GM19238 (cell line): ENCODE results near the gene HOXA11.

Experiments used
- DNase-seq: peaks from one replicate; pipeline ENCODE4 v3.0.0; 2011; ENCODE audit warnings: low spot score; ENCODE audit not compliant: insufficient read length

The HOXA11 gene

DNA sequence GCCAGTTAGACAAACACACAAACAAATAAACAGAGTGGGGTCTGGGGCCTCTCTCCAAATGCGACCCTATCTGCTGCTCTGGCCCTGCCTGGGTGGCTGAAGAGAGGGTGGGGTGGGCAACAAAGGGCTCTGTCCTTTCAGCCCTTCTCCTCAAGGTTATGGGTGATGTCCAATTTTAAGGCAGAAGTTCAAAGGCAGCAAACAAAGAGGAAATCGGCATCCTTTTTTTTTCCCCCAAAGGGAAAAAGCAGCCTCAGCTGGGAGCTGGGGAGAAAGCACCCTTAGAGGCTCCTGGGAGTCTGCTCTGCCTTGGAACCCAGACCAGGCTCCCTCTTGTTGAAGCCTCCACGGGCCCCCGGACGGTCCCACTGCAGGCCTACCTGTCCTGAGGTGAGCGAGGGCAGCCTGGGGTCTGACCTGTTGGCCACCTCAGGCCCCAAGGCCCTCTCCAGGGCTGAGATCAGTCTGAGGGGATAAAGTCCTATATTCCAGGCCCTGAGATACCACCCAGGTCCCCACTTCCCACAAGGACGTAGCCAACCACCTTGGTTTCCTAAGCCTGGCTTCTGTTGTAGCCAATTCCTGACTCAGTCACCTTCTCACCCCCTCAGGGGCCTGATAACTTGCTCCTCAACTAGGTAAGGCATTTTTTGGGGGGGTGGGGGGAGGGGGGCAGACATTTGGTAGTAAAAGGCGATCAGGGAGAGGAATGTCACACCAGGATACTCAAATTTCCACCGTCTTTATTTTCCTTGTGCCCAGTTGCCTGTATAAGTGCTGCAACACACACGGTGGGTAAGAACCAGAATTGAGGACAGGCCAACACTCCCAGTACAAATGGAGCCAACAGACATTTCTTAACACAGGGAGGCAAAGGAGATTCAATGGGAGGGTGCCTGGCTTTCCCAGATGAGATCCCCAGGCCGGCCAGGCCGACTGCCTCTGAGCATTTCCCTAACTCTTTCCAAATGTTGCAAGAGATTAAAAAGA lies 4.3 kb downstream of the HOXA11 start:
- DNase-seq = no peak

DNA sequence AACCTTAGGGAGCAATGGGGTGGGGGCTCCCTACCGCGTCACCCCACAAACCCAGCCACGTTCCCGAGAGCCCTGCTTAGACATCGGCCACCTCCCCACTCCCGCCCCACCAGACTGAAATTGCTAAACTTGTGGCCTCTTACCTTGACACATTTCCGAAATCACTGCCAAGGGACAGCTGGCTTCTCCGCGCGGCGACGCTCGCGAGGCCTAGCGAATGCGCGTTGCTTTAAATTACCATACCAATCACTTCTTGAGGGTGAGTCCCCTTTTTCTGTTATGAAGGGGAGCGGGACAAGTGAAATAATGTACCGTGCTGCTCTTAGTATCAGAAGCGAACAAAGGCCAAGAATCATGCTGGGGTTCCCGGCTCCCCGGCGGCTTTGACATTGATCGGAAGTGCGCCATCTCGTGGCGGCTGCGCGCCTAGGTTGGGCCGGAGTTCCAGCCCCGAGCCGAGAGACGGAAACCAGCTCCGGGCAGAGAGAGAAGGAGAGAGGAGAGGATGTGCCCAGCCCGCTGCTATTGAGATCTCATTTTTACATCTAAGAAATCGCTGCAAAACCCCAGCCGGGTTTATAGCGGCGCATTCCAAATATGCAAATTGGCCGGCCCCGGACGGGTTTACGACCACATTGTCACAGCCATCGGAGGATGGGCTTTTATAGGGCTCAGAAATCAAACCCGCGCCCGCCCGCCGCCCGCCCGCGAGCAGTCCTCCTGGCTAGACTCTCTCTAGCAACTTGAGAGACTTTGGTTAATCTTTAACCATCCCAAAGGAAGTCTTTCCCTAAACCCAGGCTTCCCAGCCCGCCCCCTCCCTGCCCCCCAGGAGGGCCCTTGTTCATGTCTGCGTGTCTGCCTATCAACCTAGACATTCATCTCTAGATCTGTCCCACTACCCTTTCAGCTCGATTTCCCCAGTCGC lies 5.3 kb downstream of the HOXA11 start:
- DNase-seq = peak; percentile 74

DNA sequence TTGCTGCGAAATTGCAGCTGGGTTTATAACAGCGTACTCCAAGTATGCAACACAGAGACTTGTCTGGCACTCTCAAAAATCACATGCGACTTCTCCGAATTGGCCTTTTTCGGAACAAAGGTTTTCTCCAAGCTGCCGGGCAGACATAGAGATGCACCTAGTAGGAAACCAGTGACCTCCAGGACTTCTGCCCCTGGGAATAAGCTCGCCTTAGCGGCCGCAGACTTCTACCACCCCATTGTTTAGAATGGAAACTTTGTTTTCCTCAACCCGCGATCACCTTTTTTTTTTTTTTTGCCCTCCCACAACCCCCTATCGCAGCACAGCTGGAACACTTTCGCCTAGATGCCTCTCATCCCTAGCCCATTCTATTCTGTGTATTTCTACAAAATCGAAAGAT lies 6.0 kb downstream of the HOXA11 start:
- no peak for DNase-seq

DNA sequence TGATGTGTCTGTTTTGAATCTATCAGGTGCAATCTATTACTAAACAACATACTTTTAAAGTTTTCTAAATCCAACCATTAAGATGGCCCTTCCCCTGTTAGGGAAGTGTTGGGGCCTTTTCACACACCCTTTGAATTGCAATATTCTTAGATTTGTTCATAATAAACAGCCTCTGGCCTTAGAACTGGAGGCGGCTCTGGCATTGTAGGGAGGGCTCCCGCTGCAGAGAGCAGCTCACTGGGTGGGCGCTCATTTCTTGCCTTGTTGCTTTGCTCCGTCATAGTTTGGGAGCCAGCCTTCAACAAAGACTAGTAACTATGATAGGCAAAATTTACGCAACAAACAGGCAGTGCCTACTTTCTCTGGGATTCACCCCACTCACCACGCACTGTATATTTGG lies 6.7 kb downstream of the HOXA11 start:
- DNase-seq = no peak

DNA sequence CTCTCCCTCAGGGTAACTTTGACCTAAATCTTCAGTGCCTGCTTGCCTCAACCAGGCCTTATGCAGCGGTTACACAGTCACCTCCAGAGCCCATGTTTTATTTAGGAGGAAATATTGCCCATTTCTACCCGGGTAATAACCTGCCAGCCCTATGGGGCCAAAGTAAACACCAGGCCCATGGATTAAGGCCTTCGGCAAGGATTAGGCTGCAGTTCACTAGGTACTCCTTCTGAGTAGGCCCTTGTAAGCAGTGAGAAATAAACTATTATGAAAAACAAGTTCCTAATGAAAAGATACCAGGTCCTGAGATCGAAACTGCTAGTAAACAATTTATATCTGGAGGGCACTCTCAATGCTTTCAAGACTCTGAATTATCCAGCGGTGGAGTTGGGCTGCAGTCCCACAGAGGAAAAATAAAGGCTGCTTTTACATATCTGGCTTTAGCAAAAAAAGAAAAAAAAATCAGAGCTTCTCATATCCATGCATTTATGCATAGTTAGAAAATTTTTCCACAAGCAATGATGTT lies 7.2 kb downstream of the HOXA11 start:
- no peak for DNase-seq

DNA sequence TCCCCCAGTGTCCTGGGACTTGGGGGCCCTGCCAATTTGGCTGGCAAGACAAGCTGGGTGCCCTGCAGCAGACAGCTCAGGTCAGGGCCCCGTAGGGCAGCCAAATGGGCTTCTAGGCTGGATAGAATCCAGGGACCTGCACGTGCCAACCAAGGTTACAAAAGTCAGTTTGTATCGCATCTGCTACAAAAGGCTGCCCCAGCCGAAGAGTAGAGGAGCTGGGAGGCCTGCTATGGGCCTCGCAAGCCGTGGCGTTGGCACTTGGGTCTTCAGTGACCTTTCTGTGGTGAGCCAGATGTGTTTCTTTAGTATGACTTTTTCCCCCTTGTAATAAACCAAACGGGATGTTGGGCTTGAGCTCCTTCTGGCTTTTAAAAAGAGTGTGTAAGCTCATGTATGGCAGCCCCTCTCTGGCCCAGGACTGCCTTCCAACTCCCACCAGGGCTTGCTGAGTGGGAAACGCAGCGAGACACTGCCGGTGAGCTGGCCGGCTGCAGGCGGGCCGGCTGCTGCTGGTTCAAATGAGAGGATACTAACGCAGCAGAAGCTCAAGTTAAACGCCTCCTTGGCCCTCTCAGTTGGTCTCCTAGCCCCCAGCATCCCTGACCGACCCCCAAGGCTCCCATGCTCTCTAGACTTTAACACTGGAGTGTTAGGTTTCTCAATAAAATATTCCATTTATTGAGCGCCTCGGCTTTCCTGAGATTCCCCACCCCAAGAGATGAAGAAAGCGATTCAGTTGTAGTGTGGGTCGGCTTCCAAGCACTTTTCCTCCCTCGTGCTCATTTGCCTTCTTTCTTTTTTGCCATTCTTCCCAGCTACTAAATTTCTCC lies 7.9 kb downstream of the HOXA11 start:
- DNase-seq = no peak

DNA sequence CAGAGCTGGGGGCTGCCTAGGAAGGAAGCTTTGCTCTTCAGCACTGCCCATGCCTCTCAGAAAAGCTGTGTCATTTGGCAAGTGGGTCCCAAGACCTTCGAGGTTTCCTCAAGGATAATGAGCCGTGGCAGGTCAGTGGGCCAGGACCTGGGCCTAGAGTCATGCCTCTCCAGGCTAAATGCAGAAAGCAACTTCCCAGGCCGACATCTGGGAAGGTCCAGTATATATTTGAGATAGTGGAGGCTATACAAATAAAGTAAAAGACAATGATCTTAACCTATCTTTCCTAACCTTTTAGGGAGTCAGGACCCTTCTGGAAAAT lies 8.5 kb downstream of the HOXA11 start:
- no peak for DNase-seq

DNA sequence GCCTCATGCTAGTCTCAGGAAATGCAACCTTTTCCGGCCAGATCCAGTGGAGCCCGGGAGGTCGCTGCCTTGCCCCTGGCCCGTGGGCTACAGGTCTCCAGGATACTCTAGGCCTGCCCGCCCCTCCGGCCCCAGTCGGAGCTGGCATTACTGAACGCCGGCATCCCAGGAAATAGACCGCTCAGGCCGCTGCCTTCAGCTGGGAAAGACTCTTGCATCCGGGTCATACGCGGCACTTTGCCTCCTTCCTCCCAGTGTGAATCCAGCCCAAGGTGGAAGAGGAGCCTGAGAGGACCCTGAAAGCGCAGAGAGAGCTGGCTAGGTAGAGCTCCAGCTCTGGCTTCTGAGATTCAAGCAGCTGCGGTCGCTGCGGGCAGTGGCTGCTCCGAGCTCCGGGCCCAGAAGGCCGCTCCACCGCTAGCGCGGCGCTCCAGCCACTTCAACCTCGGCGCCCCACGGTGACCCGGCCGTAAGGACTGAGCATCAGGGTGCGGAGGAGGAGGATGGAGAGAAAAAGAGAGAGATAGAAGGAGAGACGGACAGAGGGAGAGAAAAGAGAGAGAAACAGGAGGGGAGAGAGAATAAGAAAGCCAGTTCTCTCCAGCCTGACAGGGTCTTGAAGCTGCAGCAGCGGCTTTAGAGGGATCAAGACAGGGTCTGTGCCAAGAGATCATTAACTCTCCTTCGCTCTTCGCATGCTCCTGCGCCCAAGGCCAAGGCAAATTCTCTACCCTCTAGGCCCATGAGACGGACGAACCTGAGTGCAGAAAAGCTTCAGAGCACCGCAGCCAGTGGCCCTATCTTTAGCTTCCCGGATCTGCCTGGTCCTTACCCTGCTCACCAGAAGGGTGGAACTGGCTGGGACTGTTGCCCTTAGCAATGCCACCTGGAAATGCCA lies 9.2 kb downstream of the HOXA11 start:
- no peak for DNase-seq

DNA sequence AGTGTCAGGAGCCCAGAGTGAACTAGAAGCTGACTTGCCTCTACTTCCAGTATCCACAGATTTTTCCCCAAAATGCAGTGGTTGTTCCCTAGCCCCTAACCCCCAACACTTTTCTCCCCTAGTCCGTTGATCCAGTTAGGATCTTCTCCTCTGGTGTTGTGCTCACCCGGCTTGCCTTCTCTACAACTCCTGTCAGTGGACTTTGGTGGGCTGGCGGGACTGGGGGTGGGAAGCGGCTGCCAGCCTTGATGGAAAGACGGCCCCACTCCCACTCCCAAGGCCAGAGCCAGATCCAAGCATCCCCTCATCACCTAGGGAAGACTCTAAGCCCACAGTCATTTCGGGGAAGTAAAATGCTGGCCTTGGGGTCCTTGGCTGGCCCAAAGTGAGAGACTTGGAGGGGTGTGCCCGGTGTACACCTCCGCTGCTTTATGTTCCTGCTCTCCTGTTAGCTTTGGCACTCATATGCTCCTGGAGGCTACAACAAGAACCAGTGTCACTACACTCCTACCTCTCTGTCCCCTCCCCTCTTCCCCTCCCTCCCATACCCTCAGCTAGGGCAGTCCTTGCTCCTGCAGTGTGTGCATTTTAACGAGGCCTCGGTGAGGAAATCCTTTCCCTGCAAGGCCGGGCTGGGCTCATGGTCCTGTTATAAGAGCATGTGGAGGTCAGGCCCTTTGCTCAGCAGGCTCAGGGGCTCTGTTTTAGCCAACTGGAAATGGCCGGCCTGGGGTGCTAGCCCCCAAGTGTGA lies 10.0 kb downstream of the HOXA11 start:
- DNase-seq = no peak

DNA sequence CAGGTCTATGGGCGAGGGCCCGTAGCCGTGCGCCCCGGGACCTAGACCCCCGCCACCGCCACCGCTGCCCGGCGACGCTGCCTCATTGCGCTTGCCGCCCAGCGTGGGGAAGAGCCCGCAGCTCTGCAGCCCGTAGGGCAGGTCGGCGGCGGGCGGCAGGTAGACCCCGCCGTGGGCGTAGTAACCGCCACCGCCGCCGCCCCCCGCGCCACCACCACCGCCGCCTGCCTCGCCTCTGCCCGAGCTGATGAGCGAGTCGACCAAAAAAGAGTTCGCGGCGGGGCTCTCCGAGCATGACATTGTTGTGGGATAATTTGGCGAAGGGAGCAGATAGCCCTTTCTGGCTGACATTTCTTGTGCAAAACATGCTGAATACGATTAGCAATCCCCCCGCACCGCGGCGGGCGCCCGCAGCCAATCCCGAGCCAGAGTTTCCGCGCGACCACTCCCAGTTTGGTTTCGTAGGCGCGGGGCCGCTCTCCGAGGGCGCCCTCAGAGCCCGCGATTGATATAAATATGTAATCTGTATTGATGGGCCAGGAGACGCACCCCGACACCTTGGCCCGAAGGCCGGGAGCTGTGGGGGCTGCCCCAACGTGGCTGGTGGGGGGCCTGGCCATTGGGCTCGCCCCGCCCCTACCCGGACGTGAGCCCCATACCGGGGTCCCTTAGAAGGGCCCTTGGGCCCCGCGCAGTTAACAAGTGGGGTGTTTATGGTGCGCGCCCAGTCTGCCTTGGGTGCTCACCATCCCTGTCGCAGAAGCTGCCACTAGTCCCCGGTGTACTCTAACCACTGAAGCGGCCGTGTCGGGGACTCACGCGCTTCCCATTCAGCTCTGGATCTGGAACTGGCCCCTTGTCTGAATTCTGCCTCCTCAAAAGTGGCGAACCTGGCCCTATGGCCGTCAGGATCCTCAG lies 10.8 kb downstream of the HOXA11 start, which contains the start of gene HOXA10:
Gene HOXA10 (minus strand): TSS at position 365 of the 918 bp plus-strand sequence. CDS start 14 bp downstream, at position 351.
- DNase-seq = no peak

DNA sequence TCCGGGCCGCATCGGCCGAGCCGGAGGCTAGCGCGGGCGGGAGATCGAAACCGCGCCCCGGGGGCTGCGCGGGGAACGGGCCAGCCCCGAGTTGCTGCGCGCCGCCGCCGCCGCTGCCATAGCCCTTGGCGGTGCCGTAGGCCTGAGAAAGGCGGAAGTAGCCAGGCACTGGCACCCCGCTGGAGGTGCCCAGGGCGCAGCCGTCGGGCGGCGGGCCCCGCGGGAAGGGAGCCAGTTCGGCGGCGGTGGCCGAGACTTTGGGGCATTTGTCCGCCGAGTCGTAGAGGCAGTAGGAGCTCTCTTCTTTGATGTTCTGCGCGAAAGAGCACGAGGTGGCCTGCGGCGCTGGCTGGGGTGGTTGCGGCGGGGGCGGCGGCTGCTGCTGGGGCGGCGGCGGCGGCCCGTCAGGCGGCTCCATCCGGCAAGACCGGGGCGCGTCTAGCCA lies 11.5 kb downstream of the HOXA11 start:
- no peak for DNase-seq

DNA sequence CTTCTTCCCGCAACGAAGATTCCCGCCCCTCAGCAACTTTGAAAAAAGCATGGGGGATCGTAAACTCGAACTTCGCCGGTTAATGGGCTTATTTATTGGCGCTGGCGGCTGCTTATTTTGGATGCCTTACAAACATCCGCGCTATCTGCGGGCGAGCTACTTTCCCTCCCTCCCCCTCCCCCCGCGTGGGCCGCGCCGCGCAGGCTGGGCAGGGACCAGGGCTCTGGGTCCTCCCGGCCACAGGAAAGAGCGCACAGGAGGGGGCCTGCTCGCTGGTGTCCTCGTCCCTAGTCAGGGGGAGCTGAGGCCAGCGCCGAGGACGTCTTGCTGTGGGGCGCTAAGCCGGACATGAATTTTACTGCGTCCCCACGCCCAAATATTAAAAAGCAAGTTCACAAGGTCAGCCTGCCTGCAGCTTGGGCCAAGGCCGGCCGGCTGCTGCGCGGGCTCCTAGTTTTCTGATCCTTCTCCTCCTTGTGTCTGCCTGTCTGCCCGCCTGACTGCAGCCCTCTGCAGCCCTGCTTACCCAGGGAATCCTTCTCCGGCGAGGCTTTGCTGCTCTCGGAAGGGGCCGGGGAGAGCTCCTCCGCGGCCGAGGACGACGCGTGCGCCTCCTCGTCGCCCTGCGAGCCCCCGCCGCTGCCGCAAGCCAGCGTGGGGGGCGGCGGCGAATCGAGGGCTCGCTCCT lies 12.1 kb downstream of the HOXA11 start:
- no peak for DNase-seq

DNA sequence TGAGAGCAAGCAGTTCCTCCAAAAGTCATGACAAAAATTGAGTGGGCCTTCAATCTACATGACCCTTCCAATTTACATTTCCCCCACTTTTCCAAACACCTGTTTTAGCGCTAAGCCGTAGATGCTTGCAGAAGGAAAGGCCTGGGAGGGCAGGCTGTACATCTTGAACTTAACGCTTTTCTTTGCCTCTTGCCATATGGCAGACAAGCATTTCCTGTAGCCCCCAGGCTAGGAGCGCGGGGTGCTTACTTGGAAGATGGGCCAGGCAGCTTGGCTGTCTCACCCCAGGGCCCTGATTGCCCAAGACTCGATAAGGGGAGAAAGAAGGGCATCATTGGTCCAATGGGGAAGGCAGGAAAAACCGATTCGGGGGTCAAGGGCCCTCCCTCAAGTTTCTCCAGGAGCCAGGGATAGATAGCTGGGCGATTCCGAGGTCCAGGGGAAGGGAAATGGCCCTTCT lies 12.7 kb downstream of the HOXA11 start:
- DNase-seq = no peak

DNA sequence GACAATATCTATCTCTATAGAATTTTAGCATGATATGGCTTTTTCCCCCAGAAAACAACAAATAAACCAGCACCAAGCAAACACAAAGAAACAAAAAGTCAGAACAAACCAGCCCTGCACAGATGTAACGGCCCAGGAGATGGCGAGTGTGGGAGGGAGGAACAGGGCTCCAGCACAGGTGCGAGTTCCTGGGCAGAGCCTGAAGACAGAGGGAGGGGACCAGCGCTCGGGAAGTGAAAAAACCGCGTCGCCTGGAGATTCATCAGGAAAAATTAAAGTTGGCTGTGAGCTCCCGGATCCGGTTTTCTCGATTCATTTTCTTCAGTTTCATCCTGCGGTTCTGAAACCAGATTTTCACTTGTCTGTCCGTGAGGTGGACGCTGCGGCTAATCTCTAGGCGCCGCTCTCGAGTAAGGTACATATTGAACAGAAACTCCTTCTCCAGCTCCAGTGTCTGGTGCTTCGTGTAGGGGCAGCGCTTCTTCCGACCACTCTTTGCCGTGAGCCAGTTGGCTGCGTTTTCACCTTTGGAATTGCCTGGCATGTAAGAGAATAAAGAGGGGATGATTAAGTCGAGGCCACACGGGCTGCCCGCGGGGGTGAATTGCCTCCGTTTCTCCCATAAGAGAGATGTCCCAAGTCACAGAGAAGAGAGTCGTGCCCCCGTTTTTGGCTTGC lies 13.3 kb downstream of the HOXA11 start:
- no peak for DNase-seq

DNA sequence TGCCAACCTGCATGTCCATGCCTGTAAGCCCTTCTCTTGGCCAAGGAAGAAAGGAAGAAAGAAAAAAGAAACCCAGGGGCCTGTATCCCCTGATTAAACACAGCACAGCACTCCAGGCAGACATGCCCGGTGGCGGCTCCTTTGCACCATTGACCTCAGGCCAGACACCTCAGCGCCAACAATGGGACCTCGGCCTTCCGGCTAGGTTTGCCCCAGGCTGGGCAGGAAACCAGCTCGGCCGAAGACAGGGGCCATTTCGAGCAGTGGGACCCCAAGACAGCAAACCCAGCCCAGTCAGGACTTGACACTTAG lies 13.8 kb downstream of the HOXA11 start:
- DNase-seq = no peak

DNA sequence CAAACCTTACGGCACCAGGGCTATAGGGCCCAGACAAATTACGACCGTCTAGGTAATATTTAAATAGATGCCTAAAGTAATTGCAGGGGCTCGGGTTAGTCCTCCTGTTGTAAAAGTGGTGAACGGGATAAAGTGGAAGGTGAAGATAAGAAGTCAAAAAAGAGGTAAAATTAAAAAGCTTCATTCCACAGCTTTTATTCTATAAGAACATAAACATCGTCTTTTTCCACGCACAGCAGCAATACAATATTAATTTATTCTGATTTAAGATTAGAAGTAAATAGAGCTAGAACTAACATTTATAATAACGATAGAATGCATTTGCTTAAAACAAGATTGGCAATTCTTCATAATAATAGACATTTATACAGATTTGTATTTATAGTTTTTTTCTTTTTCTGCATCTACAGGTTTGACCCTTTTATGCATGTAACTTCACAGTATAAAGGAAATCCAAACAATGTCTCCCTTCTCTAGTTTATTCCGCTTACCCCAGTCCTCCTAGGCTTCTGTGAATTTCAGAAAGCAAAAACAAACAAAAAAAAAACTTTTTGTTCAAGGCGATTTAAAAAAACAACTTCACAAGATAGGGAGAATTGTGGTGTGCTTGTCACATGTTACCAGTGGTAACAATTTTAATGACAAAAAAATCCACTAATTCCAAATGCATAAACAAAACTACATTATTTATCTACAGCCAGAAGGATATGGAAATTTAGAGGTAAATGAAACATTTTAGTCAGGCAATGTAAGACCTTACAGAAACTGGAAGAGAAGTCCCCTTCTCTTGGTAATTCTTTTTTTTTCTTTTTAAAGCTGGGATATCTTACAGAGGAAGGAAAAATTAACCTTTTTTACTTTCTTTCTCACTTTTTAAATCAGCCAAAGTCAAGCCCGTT lies 14.4 kb downstream of the HOXA11 start:
- DNase-seq = no peak
